Stimulated activated CD8-positive, alpha-beta memory T cell treated with anti-CD3 and anti-CD28 coated beads, Interleukin-12 subunit alpha, Interleukin-12 subunit beta, amount 100 ng/mL, for 24 hours (primary cell): ENCODE data around the gene PIK3R3.
"Not testable (repeated sequence)": the region's sequence is repeated elsewhere in the genome, so short reads cannot be mapped to it uniquely, and the experiment has no call there.

Experiments
- DNase-seq: peaks from one replicate; pipeline ENCODE4 v3.0.0-alpha.2; 2020; ENCODE audit errors: extremely low read depth

Gene PIK3R3

DNA sequence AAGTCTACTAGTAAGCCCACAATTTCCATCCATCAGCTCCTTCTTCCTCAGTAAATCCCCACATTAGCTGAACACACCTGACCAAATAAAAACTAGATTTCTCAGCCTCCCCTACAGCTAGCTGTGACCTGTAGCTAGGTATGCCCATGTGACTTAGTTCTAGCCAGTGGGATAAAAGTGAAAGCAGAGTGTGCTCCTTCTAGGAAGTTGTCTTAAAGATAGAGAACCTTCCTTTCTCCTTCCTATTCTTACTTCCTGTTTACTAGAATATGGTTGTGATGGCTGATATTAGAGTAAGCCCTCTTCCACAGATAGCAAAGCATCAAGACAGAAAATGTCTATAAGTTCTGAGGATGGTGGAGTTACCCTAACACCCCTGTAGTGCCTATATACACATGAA is 67.0 kb downstream of the PIK3R3 start:
- no peak for DNase-seq

DNA sequence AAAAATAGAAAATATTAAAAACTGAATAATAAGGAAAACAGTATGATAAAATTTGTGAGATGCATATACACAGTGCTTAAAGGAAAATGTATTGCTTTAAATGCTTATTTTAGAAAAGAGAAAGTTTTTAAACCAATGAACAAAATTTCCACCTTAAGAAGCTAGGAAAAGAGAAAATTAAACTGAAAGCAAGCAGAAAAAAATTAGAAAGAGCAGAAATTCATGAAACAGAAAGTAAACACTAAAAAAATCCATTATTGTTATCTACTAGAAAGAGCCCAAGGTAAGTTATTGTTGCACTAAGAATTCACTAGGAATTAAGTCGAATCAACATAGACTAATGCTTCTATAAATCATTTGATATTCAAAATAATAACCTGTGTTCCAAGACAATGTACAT is 67.7 kb downstream of the PIK3R3 start:
- no peak for DNase-seq

DNA sequence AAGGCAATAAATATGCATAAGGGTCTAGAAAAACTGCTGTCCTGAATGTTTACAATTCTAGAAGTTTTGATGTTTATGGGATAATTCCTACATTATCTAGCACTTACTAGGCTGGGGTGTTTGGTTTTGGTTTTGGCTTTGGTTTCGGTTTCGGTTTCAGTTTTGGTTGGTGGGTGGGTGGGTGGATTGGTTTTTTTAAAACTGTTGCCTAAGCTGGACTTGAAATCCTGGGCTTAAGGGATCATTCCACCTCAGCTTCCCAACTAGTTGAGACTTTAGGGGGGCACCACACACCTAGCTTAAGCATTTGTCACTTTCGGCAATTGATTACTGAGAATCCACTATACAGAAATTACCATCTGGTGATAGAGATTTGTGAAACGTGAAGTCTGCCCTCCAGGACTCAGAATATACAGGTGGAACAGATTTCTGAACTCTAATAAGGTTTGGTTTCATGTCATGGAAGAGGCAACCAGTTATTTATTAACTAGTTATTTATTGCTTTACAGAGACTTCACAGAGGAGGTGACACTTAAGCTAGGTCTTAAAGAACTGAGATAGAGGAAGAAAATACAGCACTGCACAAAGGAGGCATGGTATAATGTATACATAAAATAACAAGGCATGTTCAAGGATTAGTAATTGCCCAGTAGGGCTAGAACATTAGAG is 69.6 kb downstream of the PIK3R3 start:
- peak; percentile 3 for DNase-seq

DNA sequence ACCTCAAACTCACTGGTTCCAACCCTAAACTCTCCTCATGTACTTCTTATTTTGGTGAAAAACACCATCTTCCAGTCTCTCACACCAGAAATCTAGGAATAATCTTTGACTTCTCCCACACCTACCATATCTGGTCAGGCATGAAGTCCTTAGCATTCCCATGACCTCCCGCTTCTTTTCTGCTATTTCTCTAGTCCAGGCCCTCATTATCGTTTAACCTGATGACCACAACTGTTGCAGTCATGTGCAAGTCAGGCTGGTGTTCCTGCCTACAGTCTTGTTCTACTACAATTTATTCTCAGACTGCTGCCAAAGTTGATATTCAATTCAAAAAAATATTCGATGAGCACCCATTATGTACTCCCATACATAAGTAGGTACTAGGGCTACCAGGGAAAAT is 71.3 kb downstream of the PIK3R3 start:
- no peak for DNase-seq

DNA sequence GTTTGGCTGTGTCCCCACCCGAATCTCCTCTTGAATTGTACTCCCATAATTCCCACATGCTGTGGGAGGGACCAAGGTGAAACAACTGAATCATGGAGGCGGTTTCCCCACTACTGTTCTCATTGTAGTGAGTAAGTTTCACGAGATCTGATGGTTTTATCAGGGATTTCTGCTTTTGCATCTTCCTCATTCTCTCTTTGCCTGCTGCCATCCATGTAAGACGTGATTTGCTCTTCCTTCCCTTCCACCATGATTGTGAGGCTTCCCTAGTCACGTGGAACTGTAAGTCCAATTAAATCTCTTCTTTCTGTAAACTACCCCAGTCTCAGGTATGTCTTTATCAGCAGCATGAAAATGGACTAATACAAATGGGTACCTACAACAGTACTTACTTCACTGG is 73.5 kb downstream of the PIK3R3 start:
- DNase-seq, result no peak

DNA sequence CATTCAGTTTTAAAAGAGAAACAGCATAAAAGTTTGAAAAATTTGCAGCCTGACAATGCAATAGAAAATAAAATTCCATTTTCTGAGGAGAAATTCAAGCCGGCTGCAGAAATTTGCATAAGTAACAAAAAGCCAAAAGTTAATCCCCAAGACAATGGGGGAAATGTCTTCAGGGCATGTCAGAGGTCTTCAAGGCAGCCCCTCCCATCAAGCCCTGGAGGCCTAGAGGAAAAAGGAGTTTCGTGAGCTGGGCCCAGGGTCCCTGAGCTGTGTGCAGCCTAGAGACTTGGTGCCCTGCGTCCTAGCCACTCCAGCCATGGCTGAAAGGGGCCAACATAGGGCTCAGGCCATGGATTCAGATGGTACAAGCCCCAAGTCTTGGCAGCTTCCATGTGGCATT is 74.6 kb downstream of the PIK3R3 start:
- no peak for DNase-seq

DNA sequence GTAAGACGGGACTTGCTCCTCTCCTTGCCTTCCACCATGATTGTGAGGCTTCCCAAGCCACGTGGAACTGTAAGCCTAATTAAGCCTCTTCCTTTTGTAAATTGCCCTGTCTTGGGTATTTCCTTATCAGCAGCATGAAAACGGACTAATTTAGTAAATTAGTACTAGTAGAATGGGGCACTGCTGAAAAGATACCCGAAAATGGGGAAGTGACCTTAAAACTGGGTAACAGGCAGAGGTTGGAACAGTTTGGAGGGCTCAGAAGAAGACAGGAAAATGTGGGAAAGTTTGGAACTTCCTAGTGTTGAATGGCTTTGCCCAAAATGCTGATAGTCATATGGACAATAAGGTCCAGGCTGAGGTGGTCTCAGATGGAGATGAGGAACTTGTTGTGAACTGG is 75.2 kb downstream of the PIK3R3 start:
- not testable (repeated sequence) for DNase-seq

DNA sequence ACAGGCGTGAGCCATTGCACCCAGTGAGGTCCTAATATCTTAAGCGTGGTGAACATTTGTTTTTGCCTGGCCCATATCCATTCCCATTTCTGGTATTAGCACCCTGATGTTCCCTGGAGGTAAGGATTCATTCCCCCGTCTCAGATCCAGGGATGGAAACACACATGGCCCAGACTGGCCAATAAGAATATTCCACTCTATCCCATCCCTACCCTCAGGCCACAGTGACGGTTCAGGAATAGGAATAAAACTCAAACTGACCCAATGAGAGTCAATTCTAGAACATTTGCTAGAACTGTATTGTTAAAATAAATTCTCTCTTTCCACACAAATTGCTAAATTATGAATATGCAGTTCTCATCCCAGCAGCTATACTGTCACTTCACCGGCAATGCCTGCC is 76.1 kb downstream of the PIK3R3 start:
- DNase-seq, result no peak

DNA sequence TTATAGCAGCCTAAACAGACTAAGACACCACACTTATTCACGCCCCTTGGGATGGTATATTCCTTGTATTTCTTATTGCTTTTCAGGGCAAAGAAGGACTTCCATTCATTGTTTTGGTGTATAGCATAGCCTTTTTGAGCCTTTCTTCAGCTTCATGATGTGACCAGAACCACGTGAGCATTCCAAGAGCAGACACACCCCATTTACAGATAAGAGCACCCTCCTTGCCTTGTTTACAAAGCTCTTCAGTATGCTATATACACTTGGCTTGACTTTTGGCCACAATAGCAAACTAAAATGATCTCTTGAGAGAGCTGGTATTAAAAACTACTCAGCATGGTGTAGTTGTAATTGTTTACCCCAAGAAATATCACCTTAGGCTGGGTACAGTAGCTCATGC is 78.7 kb downstream of the PIK3R3 start:
- no peak for DNase-seq

DNA sequence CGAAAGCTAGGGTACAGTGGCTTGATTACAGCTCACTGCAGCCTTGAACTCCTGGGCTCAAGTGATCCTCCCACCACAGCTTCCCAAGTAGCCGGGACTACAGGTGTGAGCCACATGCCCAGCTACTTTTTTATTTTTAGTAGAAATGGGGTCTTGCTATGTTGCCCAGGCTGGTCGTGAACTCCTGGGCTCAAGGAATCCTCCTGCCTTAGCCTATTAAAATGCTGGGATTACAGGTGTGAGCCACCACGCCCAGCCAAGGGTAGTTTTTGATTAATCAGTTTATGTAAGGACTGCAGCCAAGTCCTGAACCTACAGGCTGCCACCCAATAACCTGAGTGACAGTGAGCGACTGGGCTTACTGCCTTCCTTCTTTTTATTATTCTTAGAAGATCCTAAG is 88.3 kb downstream of the PIK3R3 start:
- DNase-seq, result no peak

DNA sequence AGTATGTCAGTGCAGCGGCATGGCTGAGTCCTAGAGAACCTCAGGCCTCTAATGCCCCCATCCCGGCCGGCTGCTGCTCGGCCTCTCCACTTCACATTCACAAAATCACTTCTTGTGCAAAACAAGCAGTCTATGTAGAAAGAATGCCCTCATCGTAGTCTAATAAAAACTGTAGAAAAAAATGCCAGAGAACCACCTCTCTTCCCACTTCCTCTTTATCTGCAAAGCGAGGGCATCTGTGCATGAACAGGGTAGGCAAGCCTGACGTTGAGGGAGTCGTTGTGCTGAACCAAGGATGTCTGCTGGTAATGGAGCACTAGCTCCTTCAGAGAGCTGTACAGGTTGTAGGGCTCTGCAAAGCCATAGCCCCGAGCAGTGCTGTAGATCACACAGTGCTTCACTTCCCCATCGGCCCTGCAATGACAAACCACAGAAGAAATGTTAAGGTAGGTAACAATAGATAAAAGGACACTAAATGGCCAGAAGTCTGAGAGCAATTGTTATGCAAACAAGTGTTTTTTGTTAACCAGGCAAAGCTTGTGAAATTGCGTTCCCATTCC is 88.9 kb downstream of the PIK3R3 start:
- DNase-seq, result no peak

DNA sequence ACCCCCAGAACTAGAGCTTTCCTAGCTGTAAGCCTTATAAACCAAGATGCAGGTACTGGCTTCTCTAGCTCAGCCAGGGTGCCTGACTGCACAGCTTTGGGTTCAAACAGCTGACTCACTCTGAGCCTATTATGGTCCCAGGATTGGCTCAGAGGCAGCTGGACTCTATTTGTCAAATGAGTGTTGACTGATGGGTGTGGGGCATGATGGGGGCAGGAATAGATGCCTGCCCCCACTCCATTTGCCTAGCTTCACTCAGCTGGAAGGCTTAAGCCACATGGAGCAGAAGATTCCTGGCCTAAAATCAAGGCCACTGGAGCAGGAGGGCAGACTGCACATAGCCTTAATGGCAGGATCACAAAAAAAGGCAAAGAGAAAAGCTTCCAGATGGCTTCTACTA is 90.5 kb downstream of the PIK3R3 start:
- DNase-seq, result no peak

DNA sequence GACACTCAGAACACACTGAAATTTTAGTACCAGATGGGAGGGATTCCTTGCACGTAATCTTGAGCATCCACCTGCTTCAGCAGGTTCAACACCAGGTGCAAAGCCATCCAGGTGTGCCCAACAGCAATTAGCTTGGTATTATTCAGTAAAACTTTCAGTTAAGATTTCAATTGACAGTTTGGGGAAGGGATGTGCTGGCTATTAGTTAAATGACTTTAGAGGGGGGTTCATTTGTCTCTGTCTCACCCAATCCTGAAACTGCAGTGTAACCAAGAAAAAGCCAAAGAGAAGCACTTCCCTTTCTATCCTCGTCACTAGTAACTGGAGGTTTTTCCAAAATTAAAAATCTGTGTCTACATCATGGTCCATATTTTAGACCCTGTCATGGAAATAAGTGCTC is 90.9 kb downstream of the PIK3R3 start:
- no peak for DNase-seq

DNA sequence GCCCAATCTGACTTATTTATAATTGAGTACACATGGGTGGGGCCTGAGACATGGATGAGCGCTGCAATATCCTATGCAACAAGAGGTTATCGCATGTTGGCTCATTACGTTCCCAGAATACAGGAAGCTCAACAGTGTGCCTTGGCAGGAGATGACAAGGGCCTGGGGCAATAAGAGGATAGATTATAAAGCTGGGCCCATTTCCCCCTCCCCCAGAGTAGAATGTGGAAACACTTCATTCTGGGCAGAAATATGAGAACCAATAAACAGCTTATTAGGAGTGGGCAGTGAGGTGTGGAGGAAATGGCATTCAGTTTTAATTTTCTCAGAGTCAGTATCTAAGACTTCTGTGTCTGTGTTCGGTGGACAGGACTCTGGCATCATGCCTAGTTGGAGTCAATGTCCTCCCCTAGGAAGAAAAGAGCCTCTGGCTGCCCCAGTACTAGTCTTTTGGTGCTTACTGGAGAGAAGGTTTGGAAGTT is 92.8 kb downstream of the PIK3R3 start:
- no peak for DNase-seq

DNA sequence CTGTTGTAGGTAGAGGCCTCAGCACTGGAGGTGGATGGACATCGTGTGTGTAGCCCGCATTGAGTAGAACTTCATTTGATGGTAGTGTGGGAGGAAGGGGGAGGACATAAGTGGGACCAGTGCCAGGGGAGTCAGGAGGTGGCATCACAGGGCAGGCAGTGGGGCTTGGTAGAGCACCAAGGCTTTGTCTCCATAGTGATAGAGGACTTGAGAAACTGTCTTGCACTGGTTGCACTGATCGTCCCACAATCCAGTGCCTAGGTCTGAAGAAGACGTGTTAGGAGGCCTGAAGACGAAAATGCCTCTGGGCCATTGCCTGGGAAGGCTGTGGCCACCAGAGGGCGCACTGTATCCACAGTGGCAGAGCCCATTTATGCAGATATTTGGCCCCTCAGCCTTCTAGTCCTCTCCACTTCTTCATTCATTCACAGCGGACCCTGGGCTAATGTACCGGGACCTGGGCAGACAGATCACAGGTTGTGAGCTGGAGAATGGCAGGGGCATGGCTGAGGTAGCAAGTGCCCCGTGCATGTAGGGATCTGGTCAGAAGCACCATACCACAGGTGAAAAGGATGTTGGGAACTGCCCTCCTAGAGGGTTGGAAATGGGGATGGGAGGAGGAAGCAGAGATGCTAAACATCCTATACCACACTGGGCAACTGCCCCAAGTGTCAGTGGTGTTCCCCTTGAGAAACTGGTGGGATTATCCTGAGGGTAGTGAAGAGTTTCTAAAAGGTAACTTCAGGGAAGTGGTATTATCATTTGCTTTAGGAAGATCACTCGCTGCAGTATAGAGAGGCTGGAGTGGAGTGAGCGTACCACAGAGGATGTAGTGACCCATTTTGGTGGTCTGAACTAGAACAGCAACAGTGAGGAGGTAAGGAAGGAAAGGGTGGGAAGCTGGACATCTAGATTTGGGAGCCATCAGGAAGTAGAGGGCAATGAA is 95.3 kb downstream of the PIK3R3 start:
- peak; percentile 57 for DNase-seq

DNA sequence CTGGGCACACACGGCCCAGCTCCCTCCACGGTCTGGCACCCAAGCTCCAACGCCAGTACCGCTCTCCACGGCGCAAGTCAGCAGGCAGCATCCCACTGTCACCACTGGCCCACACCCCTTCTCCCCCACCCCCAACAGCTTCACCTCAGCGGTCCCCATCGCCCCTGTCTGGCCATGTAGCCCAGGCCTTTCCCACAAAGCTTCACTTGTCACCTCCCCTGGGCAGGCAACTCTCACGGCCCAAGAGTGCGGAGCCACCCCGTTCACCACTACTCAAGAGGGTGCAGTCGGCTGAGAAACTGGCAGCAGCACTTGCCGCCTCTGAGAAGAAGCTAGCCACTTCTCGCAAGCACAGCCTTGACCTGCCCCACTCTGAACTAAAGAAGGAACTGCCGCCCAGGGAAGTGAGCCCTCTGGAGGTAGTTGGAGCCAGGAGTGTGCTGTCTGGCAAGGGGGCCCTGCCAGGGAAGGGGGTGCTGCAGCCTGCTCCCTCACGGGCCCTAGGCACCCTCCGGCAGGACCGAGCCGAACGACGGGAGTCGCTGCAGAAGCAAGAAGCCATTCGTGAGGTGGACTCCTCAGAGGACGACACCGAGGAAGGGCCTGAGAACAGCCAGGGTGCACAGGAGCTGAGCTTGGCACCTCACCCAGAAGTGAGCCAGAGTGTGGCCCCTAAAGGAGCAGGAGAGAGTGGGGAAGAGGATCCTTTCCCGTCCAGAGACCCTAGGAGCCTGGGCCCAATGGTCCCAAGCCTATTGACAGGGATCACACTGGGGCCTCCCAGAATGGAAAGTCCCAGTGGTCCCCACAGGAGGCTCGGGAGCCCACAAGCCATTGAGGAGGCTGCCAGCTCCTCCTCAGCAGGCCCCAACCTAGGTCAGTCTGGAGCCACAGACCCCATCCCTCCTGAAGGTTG is 97.6 kb downstream of the PIK3R3 start:
- no peak for DNase-seq

DNA sequence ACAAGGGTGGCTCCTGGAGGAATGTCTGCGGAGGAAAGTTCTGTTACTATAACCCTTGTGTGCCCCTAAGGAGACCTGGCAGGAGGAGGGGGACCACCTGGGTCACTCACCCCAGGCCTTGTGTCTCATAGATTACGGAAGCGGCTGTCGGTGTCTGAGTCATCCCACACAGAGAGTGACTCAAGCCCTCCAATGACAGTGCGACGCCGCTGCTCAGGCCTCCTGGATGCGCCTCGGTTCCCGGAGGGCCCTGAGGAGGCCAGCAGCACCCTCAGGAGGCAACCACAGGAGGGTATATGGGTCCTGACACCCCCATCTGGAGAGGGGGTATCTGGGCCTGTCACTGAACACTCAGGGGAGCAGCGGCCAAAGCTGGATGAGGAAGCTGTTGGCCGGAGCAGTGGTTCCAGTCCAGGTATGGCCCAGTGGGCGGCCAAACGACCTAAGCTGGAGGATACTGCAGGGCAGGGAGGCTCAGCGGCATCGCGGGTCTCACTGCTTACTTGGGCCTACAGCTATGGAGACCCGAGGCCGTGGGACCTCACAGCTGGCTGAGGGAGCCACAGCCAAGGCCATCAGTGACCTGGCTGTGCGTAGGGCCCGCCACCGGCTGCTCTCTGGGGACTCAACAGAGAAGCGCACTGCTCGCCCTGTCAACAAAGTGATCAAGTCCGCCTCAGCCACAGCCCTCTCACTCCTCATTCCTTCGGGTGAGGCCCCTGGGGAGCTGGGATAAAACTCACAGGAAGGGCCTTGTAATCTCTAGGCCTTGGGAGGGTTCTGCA is 101.4 kb downstream of the PIK3R3 start:
- DNase-seq, result no peak

DNA sequence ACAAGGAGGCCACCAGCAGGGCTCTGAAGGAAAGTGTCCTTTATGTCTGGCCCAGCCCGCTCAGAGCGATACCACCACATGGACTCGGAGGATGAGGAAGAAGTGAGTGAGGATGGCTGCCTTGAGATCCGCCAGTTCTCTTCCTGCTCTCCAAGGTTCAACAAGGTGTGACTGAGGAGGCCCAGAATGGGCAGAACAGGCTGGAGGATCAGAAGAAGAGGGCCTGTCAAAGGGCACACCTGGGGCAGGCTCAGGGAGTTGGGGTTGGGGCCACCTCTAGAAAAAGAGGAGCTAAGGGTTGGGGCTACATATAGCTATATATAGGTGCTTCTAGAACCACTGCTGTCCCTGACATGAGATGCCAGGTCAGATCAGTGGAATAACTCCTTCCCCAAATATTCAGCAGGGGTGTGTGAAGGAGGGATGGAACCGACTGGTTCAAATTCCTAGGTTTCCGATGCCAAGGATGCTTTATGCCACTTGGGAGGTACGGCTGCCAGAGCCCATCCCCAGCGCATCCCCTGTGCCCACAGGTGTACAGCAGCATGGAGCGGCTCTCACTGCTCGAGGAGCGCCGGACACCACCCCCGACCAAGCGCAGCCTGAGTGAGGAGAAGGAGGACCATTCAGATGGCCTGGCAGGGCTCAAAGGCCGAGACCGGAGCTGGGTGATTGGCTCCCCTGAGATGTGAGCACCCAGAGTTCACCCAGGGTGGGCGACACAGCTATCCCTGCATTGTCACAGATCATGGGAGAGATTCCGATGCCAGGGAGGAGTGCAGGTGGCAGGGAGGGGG is 102.2 kb downstream of the PIK3R3 start:
- no peak for DNase-seq

DNA sequence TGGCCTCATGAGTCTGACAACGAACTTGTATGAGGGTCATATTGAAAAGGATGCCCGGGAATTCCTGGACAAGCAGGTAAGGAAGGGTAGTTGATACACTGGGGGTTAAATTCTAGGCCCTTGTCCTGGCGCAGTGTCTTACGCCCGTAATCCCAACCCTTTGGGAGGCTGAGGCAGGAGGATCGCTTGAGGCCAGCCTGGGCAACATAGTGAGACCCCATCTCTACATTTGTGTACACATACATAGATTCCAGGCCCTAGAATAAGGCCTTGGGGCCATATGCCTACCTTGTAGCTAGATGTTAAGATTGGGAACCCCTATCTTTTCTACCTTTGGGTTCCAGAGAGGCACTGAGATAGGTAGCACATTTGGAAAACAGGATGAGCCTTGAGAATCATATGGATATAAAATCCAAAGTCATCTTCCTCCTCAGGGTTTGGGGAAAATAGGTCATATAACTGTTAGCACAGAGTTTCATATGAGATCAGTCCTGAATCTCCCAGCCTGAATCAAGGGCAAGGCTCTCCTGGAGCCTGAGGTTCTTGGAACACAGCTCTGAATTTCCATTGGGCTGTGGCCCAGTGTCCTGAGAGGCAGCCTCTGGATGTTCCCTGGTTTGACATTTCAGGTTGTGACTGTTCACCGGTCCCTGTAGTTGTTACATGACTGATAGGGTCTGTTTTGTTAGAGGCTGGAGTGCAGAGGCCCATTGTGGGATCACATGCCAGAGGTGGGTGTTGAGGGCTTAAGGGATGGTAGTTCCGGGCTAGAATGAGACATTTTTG is 104.4 kb downstream of the PIK3R3 start:
- no peak for DNase-seq
